Hindlimb muscle (tissue), 1 donor: ENCODE data around the gene TMEM263. TPM values are rescaled to one million over a fixed set of nuclear protein-coding genes. Genes with fewer than 3 reads are reported as not detected.
"Not testable (repeated sequence)": the region's sequence is repeated elsewhere in the genome, so short reads cannot be mapped to it uniquely, and the experiment has no call there.

Experiments used
- DNase-seq: peaks from one replicate; pipeline ENCODE4 v3.0.0-alpha.2; 2013
- polyA plus RNA-seq: library from polyadenylated mRNA; unstranded; fragments of 120-200 nt; gene quantifications from one replicate; pipeline ENCODE4 v1.2.1, GENCODE V29; 2013; ENCODE audit not compliant: insufficient read length

The TMEM263 gene
- polyA plus RNA-seq, 1 donor, result 56.7 TPM

GRCh38 chr12:106986625-106987389, 31.1 kb downstream of the TMEM263 start, which contains the start of gene MTERF2:
TSS of gene MTERF2 (minus strand) at chr12:106987146. CDS start at chr12:106978714, 8,432 bp downstream.
- DNase-seq, result peak; percentile 94

GRCh38 chr12:106987846-106988245, 32.1 kb downstream of the TMEM263 start:
- no peak for DNase-seq

- no peak for DNase-seq
Observed at GRCh38 chr12:106994579-106995220, 39.0 kb downstream of the TMEM263 start.

GRCh38 chr12:106996102-106996501, 40.4 kb downstream of the TMEM263 start:
- not testable (repeated sequence) for DNase-seq

GRCh38 chr12:106997916-106998315, 42.2 kb downstream of the TMEM263 start:
- DNase-seq, result no peak

GRCh38 chr12:106999446-106999845, 43.7 kb downstream of the TMEM263 start:
- DNase-seq, result no peak

- not testable (repeated sequence) for DNase-seq
Observed at GRCh38 chr12:107002665-107003064, 47.0 kb downstream of the TMEM263 start.

GRCh38 chr12:107007411-107007810, 51.7 kb downstream of the TMEM263 start:
- DNase-seq, result no peak

- no peak for DNase-seq
Observed at GRCh38 chr12:107011519-107011918, 55.8 kb downstream of the TMEM263 start.

- DNase-seq, result no peak
Observed at GRCh38 chr12:107012736-107013425, 57.2 kb downstream of the TMEM263 start.

GRCh38 chr12:107014055-107014454, 58.3 kb downstream of the TMEM263 start:
- DNase-seq, result no peak

- no peak for DNase-seq
Observed at GRCh38 chr12:107017042-107017441, 61.3 kb downstream of the TMEM263 start.

GRCh38 chr12:107019546-107019945, 63.8 kb downstream of the TMEM263 start:
- no peak for DNase-seq

Other genes with a start within 250 kb of the TMEM263 start
- gene RIC8B, start 181.2 kb upstream of the TMEM263 start, polyA plus RNA-seq, result 15.5 TPM
- gene MTERF2, start 31.2 kb downstream of the TMEM263 start, polyA plus RNA-seq, result 26.2 TPM
- 12.4 TPM for gene CRY1, start 137.6 kb downstream of the TMEM263 start, polyA plus RNA-seq